H9 (cell line): ENCODE results near the gene KRTAP12-3. TPM values are rescaled to one million over a fixed set of nuclear protein-coding genes. Genes with fewer than 3 reads are reported as not detected.

Source experiments
- DNase-seq: peaks from one replicate; pipeline ENCODE4 v3.0.0-alpha.2; 2017
- H2AFZ ChIP-seq: one replicate; pipeline ENCODE4 v1.6.1; 2013; ENCODE audit warnings: mild to moderate bottlenecking, low read length, control low read depth, moderate library complexity
- H2AK5ac ChIP-seq: 2 replicates; pipeline ENCODE4 v1.6.1; 2013; ENCODE audit warnings: low read length, control low read depth, mixed read lengths; ENCODE audit not compliant: insufficient read length
- H2BK120ac ChIP-seq: one replicate; pipeline ENCODE4 v1.6.1; 2013; ENCODE audit warnings: low read depth, mild to moderate bottlenecking, low read length, control low read depth, inconsistent platforms; ENCODE audit not compliant: poor library complexity, severe bottlenecking
- H2BK12ac ChIP-seq: 2 replicates; pipeline ENCODE4 v1.6.1; 2013; ENCODE audit warnings: low read length, control low read depth, mixed read lengths, low read depth; ENCODE audit not compliant: insufficient read length
- H2BK15ac ChIP-seq: 2 replicates; pipeline ENCODE4 v1.6.1; 2013; ENCODE audit warnings: low read depth, low read length, control low read depth
- H2BK20ac ChIP-seq: one replicate; pipeline ENCODE4 v1.6.1; 2013; ENCODE audit warnings: low read depth, mild to moderate bottlenecking, low read length, control low read depth, inconsistent platforms; ENCODE audit not compliant: poor library complexity, severe bottlenecking
- H2BK5ac ChIP-seq: 2 replicates; pipeline ENCODE4 v1.6.1; 2013; ENCODE audit warnings: low read length, control low read depth, mixed read lengths; ENCODE audit not compliant: insufficient read length
- H3K14ac ChIP-seq: 2 replicates; pipeline ENCODE4 v1.6.1; 2013; ENCODE audit warnings: low read length, control low read depth; ENCODE audit not compliant: insufficient read depth
- H3K18ac ChIP-seq: 2 replicates; pipeline ENCODE4 v1.6.1; 2013; ENCODE audit warnings: low read depth, mild to moderate bottlenecking, mixed read lengths, low read length, control low read depth; ENCODE audit not compliant: insufficient read length
- H3K23ac ChIP-seq: 2 replicates; pipeline ENCODE4 v1.6.1; 2013; ENCODE audit warnings: low read length, control low read depth, mixed read lengths, low read depth; ENCODE audit not compliant: insufficient read length
- H3K23me2 ChIP-seq: 2 replicates; pipeline ENCODE4 v1.6.1; 2013; ENCODE audit warnings: low read depth, mild to moderate bottlenecking, mixed read lengths, low read length, control low read depth; ENCODE audit not compliant: insufficient read length, poor library complexity, severe bottlenecking
- H3K27ac ChIP-seq: 2 replicates; pipeline ENCODE4 v1.5.1; 2013; ENCODE audit warnings: low read length, control low read depth, mixed read lengths, low read depth; ENCODE audit not compliant: insufficient read length
- H3K27me3 ChIP-seq: 2 replicates; pipeline ENCODE4 v1.6.1; 2013; ENCODE audit warnings: low read length, control low read depth, inconsistent platforms; ENCODE audit not compliant: insufficient read depth
- H3K4ac ChIP-seq: 2 replicates; pipeline ENCODE4 v1.6.1; 2013; ENCODE audit warnings: low read depth, mild to moderate bottlenecking, control low read depth, inconsistent platforms, low read length, moderate library complexity
- H3K4me1 ChIP-seq: 2 replicates; pipeline ENCODE4 v1.6.1; 2013; ENCODE audit warnings: low read length, control low read depth, inconsistent platforms; ENCODE audit not compliant: insufficient read depth
- H3K4me2 ChIP-seq: 2 replicates; pipeline ENCODE4 v1.6.1; 2013; ENCODE audit warnings: low read length, control low read depth, mixed read lengths; ENCODE audit not compliant: insufficient read length, insufficient read depth
- H3K56ac ChIP-seq: 2 replicates; pipeline ENCODE4 v1.6.1; 2013; ENCODE audit warnings: low read depth, mild to moderate bottlenecking, mixed read lengths, low read length, control low read depth; ENCODE audit not compliant: insufficient read length
- H3K79me1 ChIP-seq: 2 replicates; pipeline ENCODE4 v1.6.1; 2013; ENCODE audit warnings: low read depth, mild to moderate bottlenecking, moderate library complexity, low read length, control low read depth, inconsistent platforms; ENCODE audit not compliant: insufficient read depth, poor library complexity, severe bottlenecking
- H3K79me2 ChIP-seq: 2 replicates; pipeline ENCODE4 v1.6.1; 2013; ENCODE audit warnings: low read length, control low read depth, inconsistent platforms; ENCODE audit not compliant: insufficient read depth
- H3K9ac ChIP-seq: 2 replicates; pipeline ENCODE4 v1.6.1; 2013; ENCODE audit warnings: low read length, control low read depth, mixed read lengths; ENCODE audit not compliant: insufficient read length; ENCODE audit errors: extremely low read depth
- H3K9me3 ChIP-seq: one replicate; pipeline ENCODE4 v1.6.1; 2013; ENCODE audit warnings: low read depth, low read length, inconsistent platforms; ENCODE audit not compliant: control insufficient read depth
- H3T11ph ChIP-seq: one replicate; pipeline ENCODE4 v1.6.1; 2013; ENCODE audit warnings: mild to moderate bottlenecking, low read length, control low read depth, inconsistent platforms
- H4K20me1 ChIP-seq: one replicate; pipeline ENCODE4 v1.6.1; 2013; ENCODE audit not compliant: control insufficient read depth, insufficient read length, insufficient read depth
- H4K5ac ChIP-seq: 2 replicates; pipeline ENCODE4 v1.6.1; 2013; ENCODE audit warnings: low read depth, mild to moderate bottlenecking, mixed read lengths, low read length, control low read depth; ENCODE audit not compliant: insufficient read length
- H4K8ac ChIP-seq: replicated peaks from 2 replicates; pipeline ENCODE4 v1.6.1; 2013; ENCODE audit warnings: low read length, control low read depth, mixed read lengths, low read depth; ENCODE audit not compliant: insufficient read length
- H4K91ac ChIP-seq: 2 replicates; pipeline ENCODE4 v1.6.1; 2013; ENCODE audit warnings: low read depth, mild to moderate bottlenecking, moderate library complexity, mixed read lengths, low read length, control low read depth; ENCODE audit not compliant: insufficient read length
- H3K27ac Mint-ChIP-seq, 3 experiments: 2 replicates in 2 of 3; 3 replicates in 1 of 3; pipeline ENCODE4 v1.8.0; 2020 to 2021; ENCODE audit warnings: mixed read lengths in 3 of 3, mild to moderate bottlenecking in 1 of 3, moderate library complexity in 1 of 3
- H3K27me3 Mint-ChIP-seq: 2 replicates; pipeline ENCODE4 v1.8.0; 2021; ENCODE audit warnings: low read depth, mild to moderate bottlenecking, moderate library complexity, mixed read lengths
- H3K36me3 Mint-ChIP-seq, 3 experiments: 2 replicates in 2 of 3; 3 replicates in 1 of 3; pipeline ENCODE4 v1.8.0; 2020 to 2021; ENCODE audit warnings: low read depth in 3 of 3, mixed read lengths in 3 of 3; ENCODE audit not compliant: insufficient read depth in 1 of 3
- H3K4me1 Mint-ChIP-seq, 2 experiments: 2 replicates each; pipeline ENCODE4 v1.8.0; 2020; ENCODE audit warnings: mixed read lengths in 2 of 2
- H3K4me3 Mint-ChIP-seq, 2 experiments: 2 replicates in 1 of 2; 3 replicates in 1 of 2; pipeline ENCODE4 v1.8.0; 2020 to 2021; ENCODE audit warnings: mild to moderate bottlenecking in 2 of 2, mixed read lengths in 2 of 2, moderate library complexity in 1 of 2
- H3K9me3 Mint-ChIP-seq, 2 experiments: 2 replicates in 1 of 2; 3 replicates in 1 of 2; pipeline ENCODE4 v1.8.0; 2020; ENCODE audit warnings: mild to moderate bottlenecking in 2 of 2, mixed read lengths in 2 of 2, moderate library complexity in 1 of 2
- CTCF ChIP-seq: fragments of 200-600 bp; sonication (generic); conservative IDR thresholded peaks from 3 replicates; pipeline ENCODE4 v1.8.0; 2021; ENCODE audit warnings: antibody characterized with exemption, mild to moderate bottlenecking
- WGBS: extraction: QIAGEN DNeasy Blood & Tissue Kit; methylation state at CpG from one replicate; pipeline ENCODE4 v1.1.7; 2013; ENCODE audit warnings: missing lambda C conversion rate, low lambda C conversion rate, mixed read lengths; ENCODE audit not compliant: insufficient read length; ENCODE audit errors: extremely low coverage; 5-methylcytosine and 5-hydroxymethylcytosine counted together
- total RNA-seq: library from RNA; stranded (reverse); gene quantifications from 2 replicates; pipeline ENCODE4 v1.2.1, GENCODE V29; 2021

Gene KRTAP12-3
- total RNA-seq, 1 experiment from 2014 or later, result not detected

- Histone ChIP-seq H3K79me1 (no peaks in the 10 kb centered on the region), H2BK20ac (no peak overlapping the region)
- H3K9me3 Mint-ChIP-seq, result peaks cover 47 to 52% of the 10 kb centered on the region in 2 experiments
Measured at GRCh38 chr21:44619886-44620285, 37.8 kb upstream of the KRTAP12-3 start.

More at GRCh38 chr21:44619886-44620285, 37.8 kb upstream of the KRTAP12-3 start:
- H3T11ph ChIP-seq, result no peak overlapping the region
- H3K79me2 ChIP-seq, result no peaks in the 10 kb centered on the region
- no peak overlapping the region for H2BK120ac ChIP-seq
- H3K27me3 ChIP-seq, result no peaks in the 10 kb centered on the region
- Mint-ChIP-seq H3K4me1 (peaks cover 24 to 27% of the 10 kb centered on the region in 2 experiments), H3K36me3 (peaks cover 12 to 44% (median 30%) of the 10 kb centered on the region in 3 experiments), H3K27me3 (peaks cover 4% of the 10 kb centered on the region), H3K27ac (no peak overlapping the region), H3K4me3 (no peak overlapping the region)
- H3K23ac ChIP-seq, result no peak overlapping the region
- H3K4me2 ChIP-seq, result no peak overlapping the region
- H3K23me2 ChIP-seq, result no peaks in the 10 kb centered on the region
- H3K56ac ChIP-seq, result no peak overlapping the region
- H3K4me1 ChIP-seq, result no peaks in the 10 kb centered on the region
- no peak for DNase-seq
- no peak overlapping the region for H3K27ac ChIP-seq
- no peak overlapping the region for H3K14ac ChIP-seq
- no peak overlapping the region for H3K18ac ChIP-seq
- H4K91ac ChIP-seq, result no peak overlapping the region
- no peak overlapping the region for H4K5ac ChIP-seq
- no peak overlapping the region for H2AFZ ChIP-seq
- no peak overlapping the region for H3K4ac ChIP-seq
- H2BK15ac ChIP-seq, result no peak overlapping the region
- no peak overlapping the region for H2BK12ac ChIP-seq
- no peaks in the 10 kb centered on the region for H4K20me1 ChIP-seq
- no peak overlapping the region for H2BK5ac ChIP-seq
- no peak overlapping the region for H4K8ac ChIP-seq
- WGBS, result no CpG with 5 or more reads among the region's 6 CpGs
- peaks cover 4% of the 10 kb centered on the region for H3K9me3 ChIP-seq
- no peak overlapping the region for H2AK5ac ChIP-seq
- H3K9ac ChIP-seq, result no peak overlapping the region
- TF ChIP-seq CTCF, result no peak
